Colonic mucosa (tissue), 4 donors: ENCODE data around the gene PRAMEF5. TPM values are rescaled to one million over a fixed set of nuclear protein-coding genes. Genes with fewer than 3 reads are reported as not detected.
"Not testable (repeated sequence)": the region's sequence is repeated elsewhere in the genome, so short reads cannot be mapped to it uniquely, and the experiment has no call there.

Experiments used
- DNase-seq: peaks from one replicate; pipeline ENCODE4 v3.0.0-alpha.2; 2020
- H3K27ac ChIP-seq: fragments of 200-600 bp; one replicate; pipeline ENCODE4 v1.8.0; 2021
- H3K27me3 ChIP-seq: fragments of 200-600 bp; one replicate; pipeline ENCODE4 v1.8.0; 2021
- H3K36me3 ChIP-seq: fragments of 200-600 bp; one replicate; pipeline ENCODE4 v1.8.0; 2021
- H3K4me1 ChIP-seq: fragments of 200-600 bp; one replicate; pipeline ENCODE4 v1.8.0; 2021; ENCODE audit warnings: mild to moderate bottlenecking
- H3K4me3 ChIP-seq: fragments of 200-600 bp; one replicate; pipeline ENCODE4 v1.8.0; 2021
- H3K9ac ChIP-seq, 2 donors: one replicate each; pipeline ENCODE4 v1.7.0; 2013; ENCODE audit warnings: control low read depth in 2 of 2, low read depth in 2 of 2, low read length in 2 of 2
- H3K9me3 ChIP-seq: fragments of 200-600 bp; one replicate; pipeline ENCODE4 v1.8.0; 2021
- intact Hi-C: fragments of 100-400 bp; cut with DNase I; formaldehyde crosslinking; loops from one replicate; pipeline ENCODE4 v1.14.1; 2022
- total RNA-seq, 2 donors: library from RNA; stranded (reverse); fragmentation: NEBNext Ultra II Directional in 1 of 2; extraction: Animal tissue kit (Norgen Biotek cat#: 25700) in 1 of 2; gene quantifications; one replicate each; pipeline ENCODE4 v1.2.1, GENCODE V29; 2021
- donor health status: healthy.
- donor health status: DM: no; HTN: no; CAD: no.
- donor health status: DM: no; HTN: no; CAD: no.

PRAMEF5 gene
- total RNA-seq, 2 donors from 2014 or later = not detected

- H3K27me3 ChIP-seq, H3K27ac ChIP-seq, H3K4me3 ChIP-seq, H3K9ac ChIP-seq, H3K4me1 ChIP-seq, H3K36me3 ChIP-seq, DNase-seq, H3K9me3 ChIP-seq, intact Hi-C loops: not testable (repeated sequence)
These were observed 35.0 kb downstream of the PRAMEF5 start for GRCh38 chr1:13289030-13289429.

GRCh38 chr1:13297216-13297931 is 43.4 kb downstream of the PRAMEF5 start:
- H3K9ac ChIP-seq, H3K27ac ChIP-seq, H3K36me3 ChIP-seq, H3K4me1 ChIP-seq, DNase-seq, H3K4me3 ChIP-seq, intact Hi-C loops, H3K9me3 ChIP-seq, H3K27me3 ChIP-seq: not testable (repeated sequence)

GRCh38 chr1:13298699-13299098 is 44.7 kb downstream of the PRAMEF5 start:
- H3K36me3 ChIP-seq, H3K27ac ChIP-seq, H3K9ac ChIP-seq, DNase-seq, H3K27me3 ChIP-seq, H3K4me3 ChIP-seq, H3K4me1 ChIP-seq, H3K9me3 ChIP-seq, intact Hi-C loops: not testable (repeated sequence)

GRCh38 chr1:13302197-13302596 is 48.2 kb downstream of the PRAMEF5 start:
- H3K4me1 ChIP-seq, DNase-seq, H3K27me3 ChIP-seq, H3K27ac ChIP-seq, H3K9me3 ChIP-seq, H3K4me3 ChIP-seq, H3K36me3 ChIP-seq, H3K9ac ChIP-seq, intact Hi-C loops: not testable (repeated sequence)

GRCh38 chr1:13303239-13303638 is 49.2 kb downstream of the PRAMEF5 start, which contains the start of gene PRAMEF33:
PRAMEF33 (plus strand) TSS chr1:13303539; CDS start chr1:13305955, 2,416 bp downstream.
- H3K27me3 ChIP-seq, intact Hi-C loops, H3K9ac ChIP-seq, DNase-seq, H3K27ac ChIP-seq, H3K4me1 ChIP-seq, H3K9me3 ChIP-seq, H3K4me3 ChIP-seq, H3K36me3 ChIP-seq: not testable (repeated sequence)

Other genes with a start within 250 kb of the PRAMEF5 start
- not detected for gene PRAMEF27, start 197.6 kb upstream of the PRAMEF5 start, total RNA-seq
- not detected for gene HNRNPCL3, start 193.4 kb upstream of the PRAMEF5 start, total RNA-seq
- not detected for gene PRAMEF25, start 183.4 kb upstream of the PRAMEF5 start, total RNA-seq
- gene HNRNPCL2, start 137.3 kb upstream of the PRAMEF5 start, total RNA-seq = not detected
- gene PRAMEF26, start 98.2 kb upstream of the PRAMEF5 start, total RNA-seq = not detected
- not detected for gene HNRNPCL4, start 88.6 kb upstream of the PRAMEF5 start, total RNA-seq
- not detected for gene PRAMEF9, start 82.3 kb upstream of the PRAMEF5 start, total RNA-seq
- gene PRAMEF13, start 52.8 kb upstream of the PRAMEF5 start, total RNA-seq = not detected
- gene PRAMEF18, start 28.0 kb upstream of the PRAMEF5 start, total RNA-seq = not detected
- gene PRAMEF8, start 30.9 kb downstream of the PRAMEF5 start, total RNA-seq = not detected
- gene PRAMEF33, start 49.3 kb downstream of the PRAMEF5 start, total RNA-seq = not detected
- not detected for gene PRAMEF15, start 61.4 kb downstream of the PRAMEF5 start, total RNA-seq
- gene PRAMEF14, start 92.9 kb downstream of the PRAMEF5 start, total RNA-seq = not detected
- gene PRAMEF19, start 117.7 kb downstream of the PRAMEF5 start, total RNA-seq = not detected
- gene PRAMEF17, start 135.4 kb downstream of the PRAMEF5 start, total RNA-seq = not detected
- not detected for gene PRAMEF20, start 156.3 kb downstream of the PRAMEF5 start, total RNA-seq